DMS114 treated with DMSO at 0.1 percent for 48 hours (cell line): ENCODE measurements around the gene PRKCE.

Experiments used
- DNase-seq: peaks from one replicate; lab custom pipeline; 2025; ENCODE audit not compliant: unreplicated experiment; lab: John Stamatoyannopoulos, UW

PRKCE gene

GRCh38 chr2:46174345-46175170 is 523.1 kb downstream of the PRKCE start:
- no peak for DNase-seq

GRCh38 chr2:46175419-46175818 is 523.9 kb downstream of the PRKCE start:
- no peak for DNase-seq

DNA sequence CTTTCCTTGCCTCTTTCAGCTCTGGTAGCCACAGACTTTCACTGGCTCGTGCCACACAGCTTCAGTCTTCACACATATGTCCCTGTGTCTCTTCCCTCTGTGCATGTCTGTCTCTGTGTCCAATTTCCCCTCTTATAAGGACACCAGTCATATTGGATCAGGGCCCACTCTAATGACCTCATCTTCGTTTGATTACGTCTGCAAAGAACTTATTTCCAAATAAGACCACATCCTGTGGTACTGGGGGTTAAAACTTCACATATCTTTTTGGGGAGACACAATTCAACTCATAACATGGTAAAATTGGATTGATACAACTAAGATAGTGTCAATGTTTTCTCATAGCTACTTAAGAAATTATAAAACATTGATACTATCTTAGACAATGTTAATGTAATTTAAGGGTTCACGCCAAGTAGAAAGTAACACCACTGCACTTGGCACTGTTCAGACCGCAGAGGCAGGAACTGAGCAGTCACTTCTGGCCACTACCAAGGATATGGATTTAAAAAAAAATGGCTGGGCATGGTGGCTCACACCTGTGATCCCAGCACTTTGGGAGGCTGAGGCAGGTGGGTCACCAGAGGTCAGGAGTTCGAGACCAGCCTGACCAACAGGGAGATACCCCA is 526.1 kb downstream of the PRKCE start:
- DNase-seq: no peak

DNA sequence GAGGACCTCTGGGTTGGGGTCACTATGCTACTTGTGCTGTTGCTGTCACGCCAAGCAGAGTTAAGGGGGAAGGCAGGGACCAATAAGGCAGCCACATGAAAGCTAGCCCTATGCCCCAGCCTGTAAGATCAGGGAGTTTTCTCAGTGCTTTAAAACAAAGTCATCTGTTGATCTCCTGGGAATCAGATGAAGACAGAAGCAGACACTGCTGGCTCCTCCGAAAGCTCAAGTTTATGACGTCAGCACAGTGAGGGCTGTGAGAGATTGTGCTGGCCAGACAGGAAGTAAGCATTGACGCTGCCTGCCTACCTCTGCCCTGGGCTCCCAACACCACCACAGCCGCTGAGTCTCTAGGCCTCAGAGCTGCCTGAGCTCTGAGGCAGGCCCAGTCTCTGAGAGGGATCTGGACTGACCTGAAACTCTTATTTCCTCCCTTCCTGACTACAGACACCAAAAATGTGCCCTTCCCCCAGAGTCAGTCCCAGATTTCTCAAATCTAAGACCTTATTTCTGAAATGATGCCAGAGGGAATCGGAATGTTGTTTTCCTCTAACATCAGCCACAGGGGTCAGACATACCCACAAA is 527.7 kb downstream of the PRKCE start:
- DNase-seq: no peak

DNA sequence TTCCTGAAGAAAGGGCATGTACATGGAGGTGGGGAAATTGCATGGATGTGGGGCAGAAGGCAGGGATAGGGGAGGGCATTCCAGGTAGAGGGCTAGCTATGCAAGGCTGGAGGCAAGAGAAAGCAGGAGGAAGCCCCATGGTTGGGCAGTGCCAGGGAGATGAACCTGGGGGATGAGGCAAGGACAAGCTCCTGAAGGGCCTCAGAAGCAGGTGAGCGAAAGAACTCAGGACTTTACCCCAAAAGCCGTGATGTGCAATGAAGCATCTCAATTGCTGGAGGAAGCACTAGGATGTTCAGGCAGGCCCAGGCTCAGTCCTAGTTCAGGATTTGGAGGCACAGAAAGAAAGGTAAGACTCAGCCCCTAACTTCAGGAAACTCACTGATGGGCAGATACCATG is 528.7 kb downstream of the PRKCE start:
- no peak for DNase-seq

GRCh38 chr2:46181306-46181705 is 529.8 kb downstream of the PRKCE start:
- DNase-seq: no peak

DNA sequence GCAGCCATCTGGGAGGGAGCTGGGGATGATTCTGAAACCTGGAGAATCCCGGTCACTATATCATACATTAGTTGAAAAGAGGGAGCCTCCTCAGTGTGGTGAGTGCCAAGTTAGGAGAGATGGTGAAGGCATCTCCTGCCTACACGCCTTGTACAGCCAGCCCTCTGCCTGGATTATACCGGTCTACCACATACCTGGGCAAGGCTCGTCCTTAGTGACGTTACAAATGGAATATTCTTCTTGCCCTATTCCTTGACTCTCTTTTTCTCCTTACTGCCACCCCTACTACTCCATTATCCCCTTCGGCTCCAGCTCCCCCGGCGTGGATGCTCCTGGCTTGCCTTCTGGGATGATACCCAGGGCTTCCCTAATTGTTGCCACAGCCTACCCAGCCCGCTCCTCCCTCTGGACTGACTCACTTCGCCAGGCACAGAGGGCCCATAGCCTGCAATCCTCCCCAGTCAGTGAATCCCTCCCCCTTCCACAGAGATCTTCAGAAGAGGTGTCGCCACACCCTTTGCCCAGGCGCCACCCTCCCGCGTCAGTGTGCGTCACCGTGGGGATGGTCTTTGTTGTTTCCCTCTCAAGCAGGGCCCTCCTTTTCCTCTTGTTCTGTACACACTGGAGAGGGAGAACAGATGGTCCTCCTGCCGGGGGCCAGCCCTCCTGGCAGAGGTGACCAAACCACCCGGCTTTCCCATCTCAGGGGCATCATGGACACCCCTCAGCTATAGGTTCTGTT is 530.5 kb downstream of the PRKCE start:
- no peak for DNase-seq

DNA sequence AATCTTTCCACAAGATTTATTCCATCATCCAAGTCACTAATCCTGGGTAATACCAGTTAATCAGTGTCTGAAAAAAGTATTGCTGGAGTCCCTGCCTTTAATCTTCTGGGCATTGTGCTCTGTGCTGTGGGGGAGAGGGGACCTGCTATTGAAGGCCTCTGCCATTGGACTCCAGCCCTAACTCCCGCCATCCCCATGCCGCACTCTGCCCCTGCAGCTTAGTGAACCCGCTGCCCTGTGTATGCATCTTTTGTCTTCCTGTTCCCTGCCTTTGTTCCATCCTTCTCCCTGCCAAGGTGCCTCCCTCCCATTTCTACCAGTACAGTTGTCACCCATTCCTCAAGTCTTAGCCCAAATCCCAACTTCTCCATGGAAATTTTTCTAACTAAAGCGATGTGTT is 532.0 kb downstream of the PRKCE start:
- no peak for DNase-seq

- DNase-seq: no peak
These were observed 533.5 kb downstream of the PRKCE start for GRCh38 chr2:46184794-46185583.

DNA sequence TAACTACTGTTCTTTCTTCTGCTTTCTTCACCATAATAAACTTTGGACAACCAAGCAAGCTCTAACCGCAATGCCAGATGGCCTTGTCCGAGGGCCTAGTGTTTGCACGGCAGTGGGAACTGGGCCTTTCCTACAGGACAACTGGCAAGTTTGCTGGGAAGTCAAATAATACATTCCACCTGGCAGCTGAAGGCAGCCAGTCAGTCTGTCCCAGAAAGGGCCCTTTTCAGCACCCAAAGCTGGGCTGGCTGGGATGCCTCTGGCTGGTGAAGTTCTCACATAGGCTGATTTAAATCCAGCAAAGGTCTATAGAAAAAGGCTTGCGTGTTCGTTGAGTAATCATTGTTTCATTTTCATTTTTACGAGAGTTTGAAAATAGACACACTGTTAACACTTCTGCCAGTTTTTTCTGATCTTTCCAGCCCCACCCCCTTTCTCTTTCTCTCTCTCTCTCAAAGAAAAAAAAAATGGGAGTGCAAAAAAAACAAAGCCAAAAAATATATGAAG is 535.7 kb downstream of the PRKCE start:
- no peak for DNase-seq

DNA sequence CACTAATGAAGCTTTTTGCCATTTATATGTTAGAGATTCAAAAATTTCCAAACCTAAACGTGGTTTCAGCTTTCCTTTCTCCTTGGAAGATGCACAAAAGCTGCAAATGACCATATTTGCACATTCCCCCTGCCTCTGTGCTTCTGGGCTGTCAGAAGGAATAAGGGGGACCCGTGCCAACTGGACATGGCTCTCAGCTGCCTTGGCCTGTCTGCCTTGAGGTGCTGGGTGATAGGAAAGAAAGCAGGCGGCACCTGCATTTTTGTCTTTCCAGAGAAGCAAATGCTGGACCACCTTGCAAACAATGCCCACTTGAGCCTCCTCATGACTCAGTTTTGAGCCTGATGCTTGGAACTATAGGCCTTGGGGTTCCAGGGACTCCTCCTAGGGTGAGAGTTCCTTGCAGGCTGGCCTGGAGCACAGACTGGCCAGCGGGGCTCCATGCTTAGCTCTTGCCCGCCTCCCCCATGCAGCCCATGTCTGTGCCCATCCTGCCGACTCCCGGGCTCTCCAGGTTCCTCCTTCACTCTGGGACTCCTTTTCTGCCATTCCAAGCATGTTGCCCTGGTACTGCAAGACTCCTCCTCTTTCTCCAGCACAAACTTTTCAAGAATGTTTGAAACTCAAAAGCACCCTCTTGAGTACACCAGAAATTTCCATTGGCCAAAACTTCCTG is 536.7 kb downstream of the PRKCE start:
- no peak for DNase-seq

GRCh38 chr2:46193356-46193755 is 541.9 kb downstream of the PRKCE start:
- no peak for DNase-seq

GRCh38 chr2:46193855-46194254 is 542.4 kb downstream of the PRKCE start:
- no peak for DNase-seq

DNA sequence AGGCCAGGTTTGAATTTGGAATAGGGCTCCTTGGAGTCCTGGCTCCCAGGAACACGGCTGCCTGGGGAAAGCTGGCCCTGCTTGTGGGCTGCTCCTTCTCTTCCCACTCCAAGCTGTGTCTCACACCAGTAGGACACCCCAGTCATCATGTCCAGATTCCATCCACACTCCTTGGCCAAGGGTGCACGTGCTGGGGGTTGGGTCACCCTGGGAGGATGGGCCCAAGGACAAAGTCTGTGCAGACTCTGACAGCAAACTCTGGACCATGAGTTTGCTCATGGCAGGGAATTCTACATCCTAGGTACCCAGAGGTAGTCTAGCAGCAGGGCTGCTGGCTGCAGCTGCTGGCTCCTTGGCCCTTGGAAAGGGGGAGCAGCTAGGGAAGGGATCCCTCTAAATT is 543.4 kb downstream of the PRKCE start:
- no peak for DNase-seq

GRCh38 chr2:46195819-46196218 is 544.3 kb downstream of the PRKCE start:
- DNase-seq: no peak

DNA sequence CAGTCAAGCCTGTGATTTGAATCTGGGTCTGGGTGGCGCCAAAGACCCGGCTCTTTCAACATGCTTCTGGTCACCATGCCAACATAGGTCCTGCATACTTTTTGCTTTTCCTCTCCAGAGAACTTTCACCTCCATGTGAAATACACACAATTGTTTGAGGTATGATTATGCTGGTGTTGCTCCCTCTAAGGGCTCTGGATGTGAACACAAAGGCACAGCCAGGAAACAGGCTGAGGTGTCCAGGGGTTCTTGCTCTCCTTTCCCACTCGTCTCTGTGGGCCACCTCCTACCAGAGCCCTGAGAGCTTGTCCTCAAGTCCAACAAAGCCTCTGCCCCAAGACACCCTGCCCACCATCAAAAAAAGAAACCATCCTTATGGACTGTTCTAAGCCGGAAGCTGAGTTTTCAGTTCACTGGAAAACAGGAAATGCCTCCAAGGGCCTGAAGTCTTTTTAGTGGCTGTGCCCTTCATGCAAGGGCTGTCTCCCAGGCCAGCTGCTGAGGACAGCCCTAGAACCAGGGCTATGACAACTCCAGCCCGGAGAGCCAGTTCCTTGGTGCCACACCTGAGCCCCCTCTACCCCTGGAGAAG is 545.5 kb downstream of the PRKCE start:
- DNase-seq: no peak

DNA sequence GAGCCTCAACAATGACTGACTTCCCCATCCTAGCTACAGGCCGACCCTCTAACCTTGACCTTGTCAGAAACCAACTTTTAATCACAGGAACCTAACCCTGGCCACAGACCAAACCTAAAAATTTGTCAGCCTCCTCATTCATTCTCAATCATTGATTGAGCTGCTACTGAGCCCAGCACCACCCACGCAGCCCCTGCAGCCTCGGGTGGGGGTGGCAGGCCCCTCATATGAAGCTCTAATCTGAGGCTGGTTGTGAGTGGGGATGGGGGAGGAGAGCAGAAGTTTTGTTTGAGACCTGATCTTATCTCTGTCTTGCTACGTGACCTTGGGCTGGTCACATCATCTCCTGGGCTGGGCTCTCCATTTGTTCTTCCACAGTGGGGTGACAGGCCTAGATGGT is 546.2 kb downstream of the PRKCE start:
- no peak for DNase-seq

- no peak for DNase-seq
These were observed 546.8 kb downstream of the PRKCE start for GRCh38 chr2:46198164-46198883.

- no peak for DNase-seq
These were observed 547.5 kb downstream of the PRKCE start for GRCh38 chr2:46198966-46199365.
